ENCODE data around the gene BNIP3.
A peak's percentile ranks its signal among the peaks of the same experiment; 100 is the strongest.

BNIP3 gene

GRCh38 chr10:132020456-132020855 is 38.7 kb upstream of the BNIP3 start:
- Histone ChIP-seq H3K18ac (ENCODE audit: low read length) (no peak overlapping the region), H2AFZ (ENCODE audit: insufficient read depth, low read length, poor library complexity) (no peak overlapping the region), H3K4me2 (ENCODE audit: low read length) (no peak overlapping the region), H3K4me1 (ENCODE audit: control insufficient read depth in 1 of 2, insufficient read depth in 2 of 2, low read length in 2 of 2) (peaks cover 0 to 4% of the 10 kb centered on the region in 2 experiments), H2BK120ac (ENCODE audit: insufficient read depth, low read length, poor library complexity) (no peak overlapping the region), H3K9me3 (ENCODE audit: insufficient read depth, low read depth, low read length) (no peaks in the 10 kb centered on the region), H4K12ac (ENCODE audit: low read depth, low read length) (no peak overlapping the region), H3K9ac (ENCODE audit: low read length) (no peak overlapping the region), H3K14ac (ENCODE audit: low read length) (no peak overlapping the region), H4K8ac (ENCODE audit: low read depth, low read length) (no peak overlapping the region), H3K4ac (ENCODE audit: low read depth, low read length) (no peak overlapping the region), H2AK5ac (ENCODE audit: low read length) (no peak overlapping the region), H3K79me1 (ENCODE audit: low read length) (no peaks in the 10 kb centered on the region), H3K27ac (ENCODE audit: low read depth, low read length) (no peak overlapping the region), H3K27me3 (ENCODE audit: insufficient read depth, low read length) (no peaks in the 10 kb centered on the region), H3K79me2 (ENCODE audit: control insufficient read depth, insufficient read depth, low read length, poor library complexity) (no peaks in the 10 kb centered on the region), H4K91ac (ENCODE audit: low read depth, low read length) (no peak overlapping the region), H2BK12ac (ENCODE audit: low read length) (no peak overlapping the region), H3K23ac (ENCODE audit: low read length) (no peak overlapping the region), H3K36me3 (ENCODE audit: control insufficient read depth in 1 of 2, insufficient read depth in 2 of 2, low read length in 2 of 2) (no peaks in the 10 kb centered on the region), H3K4me3 (ENCODE audit: low read depth, low read length) (no peak overlapping the region), H2BK5ac (ENCODE audit: low read depth, low read length, poor library complexity) (no peak overlapping the region)
- no CpG with 5 or more reads among the region's 13 CpGs for WGBS (ENCODE audit: extremely low coverage, insufficient coverage, insufficient read length)
- no peak for DNase-seq

DNA sequence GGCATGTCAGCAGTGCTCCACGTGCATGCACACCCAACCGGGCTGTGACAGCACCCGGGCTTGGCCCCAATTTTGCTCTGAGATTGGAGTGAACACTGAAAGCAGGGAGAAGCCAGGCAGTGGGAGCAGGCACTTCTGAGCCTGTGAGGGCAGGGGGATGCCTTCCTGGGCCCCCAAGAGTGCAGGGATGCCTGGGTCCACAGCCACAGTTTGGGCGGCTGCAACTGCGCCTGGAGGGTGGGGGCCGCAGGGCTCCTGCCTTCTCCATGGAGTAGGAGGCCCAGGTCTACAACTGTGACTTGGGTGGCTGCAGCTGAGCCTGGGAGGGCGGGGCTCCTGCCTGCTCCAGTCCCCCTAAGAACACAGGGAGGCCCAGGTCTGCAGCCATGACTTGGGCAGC is 37.6 kb upstream of the BNIP3 start:
- H3K79me1 ChIP-seq (ENCODE audit: low read length) = no peaks in the 10 kb centered on the region
- peaks cover 0 to 6% of the 10 kb centered on the region in 2 experiments for H3K4me1 ChIP-seq (ENCODE audit: control insufficient read depth in 1 of 2, insufficient read depth in 2 of 2, low read length in 2 of 2)
- H2BK120ac ChIP-seq (ENCODE audit: insufficient read depth, low read length, poor library complexity) = no peak overlapping the region
- no peaks in the 10 kb centered on the region for H3K27me3 ChIP-seq (ENCODE audit: insufficient read depth, low read length)
- no peak overlapping the region for H3K4me2 ChIP-seq (ENCODE audit: low read length)
- no peak overlapping the region for H3K9ac ChIP-seq (ENCODE audit: low read length)
- no CpG with 5 or more reads among the region's 7 CpGs for WGBS (ENCODE audit: extremely low coverage, insufficient coverage, insufficient read length)
- H4K8ac ChIP-seq (ENCODE audit: low read depth, low read length) = no peak overlapping the region
- H3K4ac ChIP-seq (ENCODE audit: low read depth, low read length) = no peak overlapping the region
- no peaks in the 10 kb centered on the region for H3K36me3 ChIP-seq (ENCODE audit: control insufficient read depth in 1 of 2, insufficient read depth in 2 of 2, low read length in 2 of 2)
- no peak overlapping the region for H3K18ac ChIP-seq (ENCODE audit: low read length)
- H3K9me3 ChIP-seq (ENCODE audit: insufficient read depth, low read depth, low read length) = no peaks in the 10 kb centered on the region
- no peak overlapping the region for H3K27ac ChIP-seq (ENCODE audit: low read depth, low read length)
- H3K23ac ChIP-seq (ENCODE audit: low read length) = no peak overlapping the region
- H4K91ac ChIP-seq (ENCODE audit: low read depth, low read length) = no peak overlapping the region
- no peak overlapping the region for H2BK12ac ChIP-seq (ENCODE audit: low read length)
- H3K79me2 ChIP-seq (ENCODE audit: control insufficient read depth, insufficient read depth, low read length, poor library complexity) = no peaks in the 10 kb centered on the region
- no peak overlapping the region for H2AK5ac ChIP-seq (ENCODE audit: low read length)
- no peak overlapping the region for H3K14ac ChIP-seq (ENCODE audit: low read length)
- no peak overlapping the region for H3K4me3 ChIP-seq (ENCODE audit: low read depth, low read length)
- no peak overlapping the region for H2AFZ ChIP-seq (ENCODE audit: insufficient read depth, low read length, poor library complexity)
- H2BK5ac ChIP-seq (ENCODE audit: low read depth, low read length, poor library complexity) = no peak overlapping the region
- no peak for DNase-seq
- H4K12ac ChIP-seq (ENCODE audit: low read depth, low read length) = no peak overlapping the region

DNA sequence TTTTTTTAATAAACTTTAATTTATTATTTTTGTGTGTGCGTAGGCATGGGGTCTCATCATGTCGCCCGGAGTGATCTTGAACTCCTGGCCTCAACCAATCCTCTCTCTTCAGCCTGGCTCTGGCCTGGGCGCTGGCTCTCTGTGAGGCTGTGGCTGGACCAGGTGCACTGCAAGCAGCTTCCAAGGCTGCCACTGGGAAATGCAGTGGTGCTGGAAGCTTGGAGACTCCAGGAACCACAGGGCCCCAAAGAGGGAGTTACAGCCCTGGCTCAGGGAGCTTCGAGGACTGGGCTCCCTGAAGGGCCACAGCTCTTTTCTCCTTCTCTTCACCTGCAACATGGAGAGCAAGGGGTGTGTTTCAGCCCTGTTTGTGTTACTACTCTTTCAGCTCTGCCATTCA is 36.7 kb upstream of the BNIP3 start:
- Histone ChIP-seq H4K12ac (ENCODE audit: low read depth, low read length) (no peak overlapping the region), H3K4me2 (ENCODE audit: low read length) (no peak overlapping the region), H3K18ac (ENCODE audit: low read length) (no peak overlapping the region), H2AFZ (ENCODE audit: insufficient read depth, low read length, poor library complexity) (no peak overlapping the region), H2BK120ac (ENCODE audit: insufficient read depth, low read length, poor library complexity) (no peak overlapping the region), H3K4me1 (ENCODE audit: control insufficient read depth in 1 of 2, insufficient read depth in 2 of 2, low read length in 2 of 2) (peaks cover 0 to 6% of the 10 kb centered on the region in 2 experiments), H3K27ac (ENCODE audit: low read depth, low read length) (no peak overlapping the region), H3K9me3 (ENCODE audit: insufficient read depth, low read depth, low read length) (no peaks in the 10 kb centered on the region), H4K91ac (ENCODE audit: low read depth, low read length) (no peak overlapping the region), H3K79me2 (ENCODE audit: control insufficient read depth, insufficient read depth, low read length, poor library complexity) (no peaks in the 10 kb centered on the region), H3K9ac (ENCODE audit: low read length) (no peak overlapping the region), H4K8ac (ENCODE audit: low read depth, low read length) (no peak overlapping the region), H3K27me3 (ENCODE audit: insufficient read depth, low read length) (no peaks in the 10 kb centered on the region), H3K79me1 (ENCODE audit: low read length) (no peaks in the 10 kb centered on the region), H2BK5ac (ENCODE audit: low read depth, low read length, poor library complexity) (no peak overlapping the region), H3K36me3 (ENCODE audit: control insufficient read depth in 1 of 2, insufficient read depth in 2 of 2, low read length in 2 of 2) (no peaks in the 10 kb centered on the region), H3K14ac (ENCODE audit: low read length) (no peak overlapping the region), H2BK12ac (ENCODE audit: low read length) (no peak overlapping the region), H2AK5ac (ENCODE audit: low read length) (no peak overlapping the region), H3K4me3 (ENCODE audit: low read depth, low read length) (no peak overlapping the region), H3K4ac (ENCODE audit: low read depth, low read length) (no peak overlapping the region), H3K23ac (ENCODE audit: low read length) (no peak overlapping the region)
- no peak for DNase-seq
- no CpG with 5 or more reads among the region's 5 CpGs for WGBS (ENCODE audit: extremely low coverage, insufficient coverage, insufficient read length)

DNA sequence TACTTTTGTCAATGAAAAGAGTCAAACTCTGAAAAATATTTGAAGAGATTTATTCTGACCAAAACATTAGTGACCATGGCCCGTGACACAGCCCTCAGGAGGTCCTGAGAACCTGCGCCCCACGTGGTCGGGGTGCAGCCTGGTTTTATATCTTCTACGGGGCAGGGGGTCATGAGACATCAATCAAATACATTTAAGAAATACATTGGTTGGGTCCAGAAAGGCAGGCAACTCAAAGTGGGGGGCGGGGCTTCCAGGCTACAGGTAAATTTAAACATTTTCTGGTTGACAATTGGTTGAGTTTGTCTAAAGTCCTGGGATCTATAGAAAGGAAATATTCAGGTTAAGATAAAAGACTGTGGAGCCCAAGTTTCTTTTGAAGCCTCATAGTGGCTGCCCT is 34.8 kb upstream of the BNIP3 start:
- Histone ChIP-seq H3K18ac (ENCODE audit: low read length) (no peak overlapping the region), H4K8ac (ENCODE audit: low read depth, low read length) (no peak overlapping the region), H3K9ac (ENCODE audit: low read length) (no peak overlapping the region), H3K79me1 (ENCODE audit: low read length) (no peaks in the 10 kb centered on the region), H2BK12ac (ENCODE audit: low read length) (no peak overlapping the region), H3K14ac (ENCODE audit: low read length) (no peak overlapping the region), H4K91ac (ENCODE audit: low read depth, low read length) (peak overlapping the region; percentile 46), H4K12ac (ENCODE audit: low read depth, low read length) (no peak overlapping the region), H3K9me3 (ENCODE audit: insufficient read depth, low read depth, low read length) (no peaks in the 10 kb centered on the region), H3K4me1 (ENCODE audit: control insufficient read depth in 1 of 2, insufficient read depth in 2 of 2, low read length in 2 of 2) (peaks cover 0 to 6% of the 10 kb centered on the region in 2 experiments), H3K23ac (ENCODE audit: low read length) (no peak overlapping the region), H2BK120ac (ENCODE audit: insufficient read depth, low read length, poor library complexity) (peak overlapping the region; percentile 60), H3K27me3 (ENCODE audit: insufficient read depth, low read length) (no peaks in the 10 kb centered on the region), H2AK5ac (ENCODE audit: low read length) (no peak overlapping the region), H3K4me2 (ENCODE audit: low read length) (no peak overlapping the region), H2BK5ac (ENCODE audit: low read depth, low read length, poor library complexity) (no peak overlapping the region), H3K27ac (ENCODE audit: low read depth, low read length) (no peak overlapping the region), H3K36me3 (ENCODE audit: control insufficient read depth in 1 of 2, insufficient read depth in 2 of 2, low read length in 2 of 2) (no peaks in the 10 kb centered on the region), H3K4ac (ENCODE audit: low read depth, low read length) (no peak overlapping the region), H3K4me3 (ENCODE audit: low read depth, low read length) (no peak overlapping the region), H2AFZ (ENCODE audit: insufficient read depth, low read length, poor library complexity) (no peak overlapping the region), H3K79me2 (ENCODE audit: control insufficient read depth, insufficient read depth, low read length, poor library complexity) (no peaks in the 10 kb centered on the region)
- DNase-seq = no peak
- WGBS (ENCODE audit: extremely low coverage, insufficient coverage, insufficient read length) = no CpG with 5 or more reads among the region's 6 CpGs
